ENCODE measurements around the gene TUBA1C. TPM values are rescaled to one million over a fixed set of nuclear protein-coding genes. Genes with fewer than 3 reads are reported as not detected.

Gene TUBA1C
- total RNA-seq, 1 donor from 2014 or later, result 35.0 TPM

DNA sequence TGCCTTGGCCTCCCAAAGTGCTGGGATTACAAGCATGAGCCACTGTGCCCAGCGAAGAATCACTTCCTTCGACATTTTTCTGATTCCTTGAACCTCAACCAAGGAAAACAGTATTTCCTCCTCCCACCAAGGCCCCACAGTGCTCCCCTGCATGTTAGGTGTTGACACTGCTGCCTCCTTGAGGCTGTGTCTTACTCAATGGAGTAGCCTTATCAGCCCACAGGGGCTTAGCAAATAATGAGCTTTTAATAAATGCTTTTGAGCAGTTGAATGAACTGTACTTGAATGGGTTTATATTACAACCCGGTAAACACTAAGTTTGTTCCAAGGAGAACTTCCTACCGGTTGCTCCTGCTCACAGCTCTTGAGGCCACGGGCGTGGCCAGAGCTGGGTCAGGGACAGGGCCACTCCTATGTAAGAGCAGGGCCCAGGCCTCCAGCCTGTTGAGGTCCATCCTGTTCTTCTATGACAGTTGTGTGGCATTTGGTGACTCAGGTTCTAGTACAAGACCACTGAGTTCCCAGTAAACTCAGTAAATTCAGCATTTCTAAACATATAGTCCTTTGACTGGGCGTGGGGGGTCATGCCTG, 39.2 kb upstream of the TUBA1C start:
- intact Hi-C loops (cut with micrococcal nuclease), result no loop called here
- Histone ChIP-seq H3K27ac (replicated peaks) (no peak overlapping the region), H3K27me3 (ENCODE audit: low read depth) (no peaks in the 10 kb centered on the region), H3K4me3 (no peak overlapping the region), H3K36me3 (no peaks in the 10 kb centered on the region), H3K4me1 (peaks cover 4% of the 10 kb centered on the region), H3K9me3 (replicated peaks) (no peaks in the 10 kb centered on the region)
- TF ChIP-seq, protein P1, sequence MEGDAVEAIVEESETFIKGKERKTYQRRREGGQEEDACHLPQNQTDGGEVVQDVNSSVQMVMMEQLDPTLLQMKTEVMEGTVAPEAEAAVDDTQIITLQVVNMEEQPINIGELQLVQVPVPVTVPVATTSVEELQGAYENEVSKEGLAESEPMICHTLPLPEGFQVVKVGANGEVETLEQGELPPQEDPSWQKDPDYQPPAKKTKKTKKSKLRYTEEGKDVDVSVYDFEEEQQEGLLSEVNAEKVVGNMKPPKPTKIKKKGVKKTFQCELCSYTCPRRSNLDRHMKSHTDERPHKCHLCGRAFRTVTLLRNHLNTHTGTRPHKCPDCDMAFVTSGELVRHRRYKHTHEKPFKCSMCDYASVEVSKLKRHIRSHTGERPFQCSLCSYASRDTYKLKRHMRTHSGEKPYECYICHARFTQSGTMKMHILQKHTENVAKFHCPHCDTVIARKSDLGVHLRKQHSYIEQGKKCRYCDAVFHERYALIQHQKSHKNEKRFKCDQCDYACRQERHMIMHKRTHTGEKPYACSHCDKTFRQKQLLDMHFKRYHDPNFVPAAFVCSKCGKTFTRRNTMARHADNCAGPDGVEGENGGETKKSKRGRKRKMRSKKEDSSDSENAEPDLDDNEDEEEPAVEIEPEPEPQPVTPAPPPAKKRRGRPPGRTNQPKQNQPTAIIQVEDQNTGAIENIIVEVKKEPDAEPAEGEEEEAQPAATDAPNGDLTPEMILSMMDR (IDR thresholded peaks at IDR 0.05; ENCODE audit: borderline replicate concordance), result no peak
- DNase-seq, result no peak

DNA sequence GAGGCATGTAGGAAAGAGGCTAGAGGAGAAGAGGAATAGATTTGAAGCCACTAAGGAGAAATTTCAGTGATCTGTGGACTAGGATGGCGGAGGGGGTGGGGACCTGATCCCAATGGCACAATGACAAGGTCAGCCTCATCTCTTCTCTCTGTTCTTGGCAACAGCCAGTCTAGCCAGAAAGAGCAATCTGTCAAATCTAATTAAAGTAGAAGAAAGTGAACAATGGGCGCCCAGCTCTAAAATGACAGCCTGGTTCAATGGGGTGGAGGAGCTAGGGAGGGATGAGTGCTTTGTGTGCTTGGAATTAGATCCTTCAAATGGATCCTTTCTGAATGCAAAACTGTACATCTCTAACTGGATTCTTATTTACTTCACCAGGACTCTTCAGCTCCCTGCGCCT, 37.2 kb upstream of the TUBA1C start:
- no peaks in the 10 kb centered on the region for H3K9me3 ChIP-seq (replicated peaks)
- H3K36me3 ChIP-seq, result no peaks in the 10 kb centered on the region
- H3K27ac ChIP-seq (replicated peaks), result no peak overlapping the region
- TF ChIP-seq, protein P1 (IDR thresholded peaks at IDR 0.05; ENCODE audit: borderline replicate concordance), result no peak
- intact Hi-C loops (cut with micrococcal nuclease), result no loop called here
- DNase-seq, result no peak
- H3K4me1 ChIP-seq, result peaks cover 13% of the 10 kb centered on the region
- H3K4me3 ChIP-seq, result no peak overlapping the region
- no peaks in the 10 kb centered on the region for H3K27me3 ChIP-seq (ENCODE audit: low read depth)

DNA sequence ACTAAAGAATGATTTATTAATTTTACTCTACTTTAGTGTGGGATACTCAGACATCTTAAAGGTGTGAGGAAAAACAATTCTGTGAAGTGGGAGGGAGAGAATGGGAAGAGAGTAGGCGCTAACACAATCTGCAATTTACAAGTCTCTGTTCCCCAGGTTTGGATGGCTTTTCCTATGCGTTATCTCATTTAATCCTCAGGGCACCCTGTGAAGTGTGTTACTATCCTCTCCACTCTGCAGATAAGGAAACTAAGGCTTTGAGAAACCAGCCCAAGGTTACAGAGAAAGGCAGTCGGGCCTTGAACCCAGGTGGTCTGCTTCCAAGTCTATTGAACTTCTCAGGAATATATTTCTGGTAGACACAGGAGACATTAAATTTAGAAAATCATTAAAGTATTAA, 36.2 kb upstream of the TUBA1C start:
- H3K4me3 ChIP-seq, result no peak overlapping the region
- no peaks in the 10 kb centered on the region for H3K36me3 ChIP-seq
- intact Hi-C loops (cut with micrococcal nuclease), result no loop called here
- H3K27me3 ChIP-seq (ENCODE audit: low read depth), result no peaks in the 10 kb centered on the region
- no peak for DNase-seq
- peaks cover 20% of the 10 kb centered on the region for H3K4me1 ChIP-seq
- TF ChIP-seq, protein P1 (IDR thresholded peaks at IDR 0.05; ENCODE audit: borderline replicate concordance), result no peak
- H3K9me3 ChIP-seq (replicated peaks), result no peaks in the 10 kb centered on the region
- H3K27ac ChIP-seq (replicated peaks), result no peak overlapping the region

DNA sequence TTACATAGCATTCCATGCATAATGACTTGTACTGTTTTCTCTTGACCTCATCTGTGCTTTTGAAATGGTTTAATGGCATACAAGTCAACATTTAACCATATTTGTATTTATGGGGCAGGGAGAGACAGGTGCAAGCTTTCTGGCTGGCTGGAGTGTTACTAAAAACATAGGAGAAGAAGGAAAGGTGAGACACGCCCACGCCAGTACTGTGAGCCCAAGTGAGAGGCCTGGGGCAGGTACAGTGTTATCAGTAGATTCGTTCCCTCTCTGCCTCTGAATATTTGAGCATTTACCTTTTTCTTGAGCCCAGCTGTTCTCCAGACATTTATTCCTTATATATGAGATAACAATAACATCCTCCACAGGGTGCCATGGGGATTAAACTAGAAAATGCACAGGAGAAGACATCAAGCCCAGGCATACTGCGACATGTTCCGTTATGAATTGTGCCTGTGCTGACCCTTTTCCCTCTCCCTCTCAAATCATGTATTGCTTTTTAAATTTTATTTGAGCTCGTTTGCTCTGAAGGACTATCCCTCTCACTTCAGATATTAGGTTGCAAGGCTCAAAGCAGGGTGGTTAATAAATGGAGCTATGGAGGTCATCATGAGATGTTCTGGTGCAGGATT, 34.6 kb upstream of the TUBA1C start:
- Histone ChIP-seq H3K9me3 (replicated peaks) (no peaks in the 10 kb centered on the region), H3K27ac (replicated peaks) (no peak overlapping the region), H3K36me3 (no peaks in the 10 kb centered on the region), H3K27me3 (ENCODE audit: low read depth) (no peaks in the 10 kb centered on the region), H3K4me1 (peaks cover 32% of the 10 kb centered on the region), H3K4me3 (no peak overlapping the region)
- TF ChIP-seq, protein P1 (IDR thresholded peaks at IDR 0.05; ENCODE audit: borderline replicate concordance), result no peak
- DNase-seq, result no peak
- intact Hi-C loops (cut with micrococcal nuclease), result loop anchor here (10.0 kb wide), 2 partner anchors 45 to 145 kb away; partner anchors contain the start of gene TUBA1A

DNA sequence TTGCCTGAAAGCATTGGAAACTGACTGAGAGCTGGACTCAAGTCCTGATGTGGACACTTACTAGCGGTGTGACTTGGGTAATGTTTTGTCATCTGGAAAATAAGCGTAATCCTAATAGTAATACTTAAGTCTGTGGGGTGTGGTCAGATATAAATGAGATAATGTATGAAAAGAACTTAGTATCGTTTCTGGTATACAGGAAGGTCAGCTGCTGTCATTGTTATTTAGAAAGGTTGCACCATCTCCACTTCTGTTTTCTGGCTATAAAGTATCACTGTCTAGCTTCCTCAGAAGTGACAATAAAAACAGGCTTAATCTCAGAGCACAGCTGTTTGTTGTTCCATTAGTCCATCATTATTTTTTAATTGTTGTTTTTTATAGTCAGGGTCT, 34.1 kb upstream of the TUBA1C start:
- no peaks in the 10 kb centered on the region for H3K27me3 ChIP-seq (ENCODE audit: low read depth)
- no peak overlapping the region for H3K27ac ChIP-seq (replicated peaks)
- no peak for DNase-seq
- intact Hi-C loops (cut with micrococcal nuclease), result loop anchor here (10.0 kb wide), 2 partner anchors 46 to 146 kb away; partner anchors contain the start of gene TUBA1A
- TF ChIP-seq, protein P1 (IDR thresholded peaks at IDR 0.05; ENCODE audit: borderline replicate concordance), result no peak
- no peaks in the 10 kb centered on the region for H3K9me3 ChIP-seq (replicated peaks)
- no peaks in the 10 kb centered on the region for H3K36me3 ChIP-seq
- peaks cover 32% of the 10 kb centered on the region for H3K4me1 ChIP-seq
- H3K4me3 ChIP-seq, result no peak overlapping the region
